HUDEP-2 (cell line): ENCODE data around the gene TPH1.

ENCODE experiments used
- DNase-seq, 76 experiments: peaks; one replicate each; lab custom pipeline; 2025; ENCODE audit not compliant: unreplicated experiment in 76 of 76; lab: John Stamatoyannopoulos, UW

Gene TPH1

DNA sequence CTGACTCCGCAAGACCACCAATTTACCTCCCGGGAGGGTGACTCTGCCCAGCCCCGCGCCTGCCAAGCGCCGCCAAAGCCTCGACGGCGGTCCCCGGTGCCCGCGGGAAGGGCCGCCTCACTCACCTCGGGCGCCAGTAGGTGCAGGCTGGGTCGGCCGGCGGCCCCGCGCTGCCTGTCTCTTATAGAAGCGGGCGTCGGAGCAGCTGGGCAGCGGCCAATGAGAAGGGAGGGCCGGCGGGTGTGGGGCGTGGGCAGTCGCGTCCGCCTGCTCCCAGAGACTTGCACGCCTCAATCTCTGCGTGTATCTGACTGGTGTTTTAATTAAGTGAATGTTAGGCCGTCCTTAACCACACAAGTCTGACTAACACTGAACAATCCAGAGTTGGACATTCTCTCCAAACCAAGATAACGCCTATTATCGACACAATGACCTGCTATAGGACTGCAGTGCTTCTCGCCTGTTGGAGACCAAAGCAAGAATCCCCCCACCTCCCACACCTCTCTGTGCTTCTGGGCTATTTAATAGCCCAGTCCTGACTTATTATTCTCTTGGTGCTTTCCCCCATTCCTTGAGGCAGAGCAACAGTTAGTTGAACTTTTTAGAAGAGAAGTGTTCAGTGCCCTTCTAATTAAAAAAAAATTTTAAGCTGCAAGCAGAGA lies at the start of gene TPH1:
TPH1 (minus strand) TSS at position 154 of the 662 bp plus-strand sequence. CDS start 5,507 bp downstream, outside the sequence.
- DNase-seq, result peak in 2 of 76 experiments; percentile 3 to 8

DNA sequence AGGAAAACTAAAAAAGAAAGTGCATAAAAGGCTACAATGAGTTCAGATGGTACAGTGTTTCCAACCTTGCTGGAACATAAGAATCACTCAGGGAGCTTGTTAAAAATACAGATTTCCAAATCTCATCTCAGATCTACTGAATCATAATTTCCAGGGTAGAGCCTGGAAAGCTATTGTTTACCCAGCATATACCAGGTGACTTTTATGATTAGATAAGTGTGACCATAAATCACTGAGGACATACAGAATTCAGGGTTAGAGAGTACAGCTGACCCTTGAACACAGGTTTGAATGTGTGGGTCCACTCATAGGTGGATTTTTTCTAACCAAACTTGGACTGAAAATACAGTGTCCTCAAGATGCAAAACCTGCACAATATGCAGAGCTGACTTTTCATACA lies 47.9 kb upstream of the TPH1 start:
- no peak for DNase-seq

DNA sequence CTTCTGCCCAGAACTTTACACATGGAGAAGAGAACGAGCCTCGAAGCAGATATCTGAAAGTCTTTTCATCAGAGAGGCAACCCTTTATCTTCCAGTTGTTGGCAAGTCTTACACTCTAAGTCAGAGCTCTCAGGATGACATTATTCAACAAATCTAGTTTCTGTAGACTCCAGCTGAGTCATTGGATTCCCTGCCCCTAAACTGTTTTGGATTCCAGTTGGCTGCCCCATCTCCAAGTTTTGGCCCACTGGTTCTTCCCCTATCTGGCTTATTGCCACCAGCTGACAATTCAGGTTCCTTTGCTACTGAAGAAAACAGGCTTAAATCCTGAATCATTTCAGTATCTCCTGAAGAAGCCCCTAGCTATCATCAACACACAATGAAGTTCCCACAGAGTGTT lies 45.7 kb upstream of the TPH1 start:
- DNase-seq, result no peak

DNA sequence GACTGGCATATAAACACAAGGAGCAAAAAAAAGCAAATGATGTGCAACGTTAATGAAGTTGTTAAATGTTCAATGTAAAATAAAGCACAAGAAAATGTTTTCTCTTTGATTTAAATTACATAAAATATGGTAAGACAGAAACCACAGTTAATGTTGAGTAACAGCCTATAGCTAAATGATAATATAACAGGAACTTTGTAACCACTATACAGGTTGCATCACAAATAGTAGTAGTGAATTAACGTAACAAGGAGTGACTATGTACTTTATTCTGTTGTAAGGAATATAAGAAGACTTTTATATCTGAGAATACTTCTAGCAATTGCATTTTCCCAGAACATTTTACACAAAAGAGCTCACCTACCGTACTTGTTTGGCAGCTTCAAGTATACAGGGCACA lies 42.9 kb upstream of the TPH1 start:
- no peak for DNase-seq

DNA sequence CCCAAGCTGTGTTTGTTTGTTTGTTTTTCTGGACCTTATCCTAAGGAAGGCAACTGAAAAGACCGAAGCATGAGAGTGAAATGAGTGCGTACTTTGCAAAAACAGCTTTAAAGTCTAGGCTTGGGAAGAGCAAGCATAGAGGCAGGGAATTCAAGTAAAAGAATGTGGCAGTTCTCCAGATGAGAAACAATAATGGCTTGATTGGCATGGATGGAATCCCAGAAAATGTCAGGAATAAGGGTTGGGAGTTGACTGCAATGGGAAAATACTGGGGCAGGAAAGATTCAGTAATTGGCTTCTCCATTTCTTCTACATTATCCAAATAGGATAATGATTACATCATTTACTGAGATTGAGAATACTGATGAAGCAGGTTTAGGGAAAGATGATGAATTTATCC lies 42.3 kb upstream of the TPH1 start:
- no peak for DNase-seq

DNA sequence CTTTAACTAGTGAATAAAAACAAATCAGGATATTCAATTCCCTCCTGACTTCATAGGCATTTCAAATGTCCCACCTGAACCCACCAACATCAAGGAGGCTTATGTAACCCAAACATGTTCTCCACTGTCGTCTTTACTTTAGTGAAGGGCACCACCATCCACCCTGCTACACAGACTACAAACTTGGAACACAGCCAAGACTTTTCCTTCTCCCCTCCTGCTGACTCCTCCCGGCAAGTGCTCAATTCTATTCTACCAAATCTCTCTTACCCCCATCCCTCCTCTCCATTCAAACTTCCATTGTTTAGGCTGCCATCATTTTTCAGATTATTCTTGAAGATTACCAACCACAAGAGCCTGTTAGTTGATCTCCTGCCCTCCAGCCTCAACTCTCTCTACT lies 35.5 kb upstream of the TPH1 start:
- no peak for DNase-seq

DNA sequence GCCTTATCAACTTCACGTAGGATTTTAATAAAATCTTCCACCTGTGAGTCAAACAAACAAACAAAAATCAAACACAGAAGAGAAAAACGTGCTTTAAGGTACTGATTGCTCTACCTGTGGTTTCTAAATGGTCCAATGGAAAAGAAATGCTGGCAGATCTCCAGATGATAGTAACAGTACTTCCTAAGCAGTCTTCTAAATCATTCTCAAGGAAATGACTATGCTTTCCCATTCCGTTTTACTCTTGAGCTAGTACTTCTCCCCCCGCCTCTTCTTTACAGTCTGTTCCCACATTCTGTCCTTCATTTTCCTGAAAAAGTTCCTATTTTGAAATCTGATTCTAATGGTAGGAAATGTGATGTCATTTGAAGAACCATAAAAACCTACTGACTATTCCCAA lies 34.4 kb upstream of the TPH1 start:
- DNase-seq, result no peak

DNA sequence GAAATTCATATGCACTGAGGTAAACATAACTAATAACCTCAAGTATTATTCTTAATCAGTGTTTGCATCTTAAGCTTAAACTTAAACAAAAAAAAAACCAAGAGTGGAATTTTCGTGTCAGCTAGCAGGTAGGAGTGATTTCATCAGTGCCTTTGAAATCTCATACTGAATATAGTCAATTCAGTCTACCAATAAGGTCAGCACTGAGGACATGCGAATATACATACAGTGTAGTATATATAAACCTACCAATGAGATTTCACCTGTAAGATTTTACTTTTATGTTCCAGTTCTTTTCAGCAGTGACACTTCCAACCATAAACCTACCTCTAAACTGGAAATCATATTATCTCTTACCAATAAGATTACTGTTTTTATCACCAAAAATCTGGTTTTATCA lies 32.8 kb upstream of the TPH1 start:
- DNase-seq, result no peak

DNA sequence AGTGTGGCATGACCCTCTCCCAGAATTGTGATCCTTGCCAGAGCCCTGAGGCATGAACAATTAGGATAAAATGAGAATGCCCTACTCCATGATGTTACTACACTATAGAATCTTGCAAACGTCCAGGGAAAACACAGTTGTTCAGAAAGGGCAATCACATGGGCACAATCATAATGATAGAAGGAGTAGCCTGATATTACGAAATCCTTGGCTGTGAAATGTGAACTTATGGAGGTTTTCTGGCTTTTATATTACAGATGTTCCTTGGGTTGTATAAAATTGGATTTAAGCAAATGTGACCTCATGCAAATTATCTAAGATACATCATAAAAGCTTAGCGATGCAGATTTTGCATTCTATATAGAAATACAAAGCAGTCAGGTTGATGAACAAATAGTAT lies 29.4 kb upstream of the TPH1 start:
- DNase-seq, result no peak

DNA sequence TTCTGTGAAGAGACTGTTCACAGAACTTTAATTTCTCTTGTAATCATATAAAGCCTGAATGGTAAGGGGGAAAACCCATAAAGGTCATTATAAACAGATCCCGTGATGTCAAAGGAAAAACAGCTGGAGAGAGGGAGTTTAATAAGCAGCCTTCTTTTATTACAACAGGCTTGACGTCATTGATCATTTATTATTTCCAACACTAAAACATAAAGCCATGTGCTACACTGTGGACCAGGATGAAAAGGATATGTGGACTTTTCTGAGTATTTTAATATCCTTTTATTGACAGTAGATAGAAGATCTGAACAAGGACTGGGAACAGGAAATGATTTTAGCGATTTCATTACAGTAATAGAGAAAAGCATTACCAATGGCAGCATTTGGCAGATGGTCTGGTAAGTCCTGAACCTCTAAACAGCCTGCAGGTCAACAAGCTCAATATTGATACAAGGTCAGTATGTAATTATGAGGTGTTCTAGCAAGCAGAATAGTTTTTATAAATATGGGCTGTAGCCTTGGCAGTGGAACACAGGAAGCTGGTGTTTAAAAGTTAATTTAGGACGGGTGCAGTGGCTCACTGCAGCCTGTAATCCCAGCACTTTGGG lies 25.1 kb upstream of the TPH1 start:
- DNase-seq, result no peak

DNA sequence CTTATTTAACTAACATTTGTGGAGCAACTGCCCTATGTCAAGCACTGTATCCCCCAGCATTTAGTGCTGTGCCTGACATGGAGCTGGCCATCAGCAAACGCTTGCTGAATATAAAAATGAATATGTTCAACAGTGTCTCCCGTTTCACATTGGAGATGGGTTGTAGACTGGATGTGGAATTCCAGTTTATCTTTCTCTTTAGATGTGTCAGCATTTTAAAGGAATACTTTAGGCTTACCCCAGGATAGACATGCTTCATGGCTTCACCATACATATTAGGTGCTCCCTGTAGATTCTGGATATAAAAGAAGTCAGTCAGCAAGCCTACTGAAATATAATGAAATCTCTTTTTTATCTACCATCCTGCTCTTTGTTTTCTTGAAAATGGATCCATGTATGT lies 21.3 kb upstream of the TPH1 start:
- DNase-seq, result no peak

DNA sequence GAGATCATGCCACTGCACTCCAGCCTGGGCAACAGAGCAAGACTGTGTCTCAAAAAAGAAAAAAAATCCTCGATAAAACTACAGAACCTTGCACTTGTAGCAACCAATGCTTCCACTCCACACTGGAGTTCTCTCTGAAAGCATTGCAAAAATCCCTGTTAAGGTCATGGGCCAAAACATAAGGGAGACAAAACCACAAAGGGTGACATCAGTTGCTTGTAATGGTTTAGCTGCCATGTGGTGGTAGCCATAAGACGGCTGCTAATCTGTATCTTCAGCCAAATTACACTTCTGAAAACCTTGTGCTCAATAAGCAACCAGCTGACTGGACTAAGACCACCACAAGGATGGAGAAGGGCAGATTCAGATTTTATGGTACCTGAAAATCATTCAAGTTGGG lies 20.6 kb upstream of the TPH1 start:
- DNase-seq, result no peak

DNA sequence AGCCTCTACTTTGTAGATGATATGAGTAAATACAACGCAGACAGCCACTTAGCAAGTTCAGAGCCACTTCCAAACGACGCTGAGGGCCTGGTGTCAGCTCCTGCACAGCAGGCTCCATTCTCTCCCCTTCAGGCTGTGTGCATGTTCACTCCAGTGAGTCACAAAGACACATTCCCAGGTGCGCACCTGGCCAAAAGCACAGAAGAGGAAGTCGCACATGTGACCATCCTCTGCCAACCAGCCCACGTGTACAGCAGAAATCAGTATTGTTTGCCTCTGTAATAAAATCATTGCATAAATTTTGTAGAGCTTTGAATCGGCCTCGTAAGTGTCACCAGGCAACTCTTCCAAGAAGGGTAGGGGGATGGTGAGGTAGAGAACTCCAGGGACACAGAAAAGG lies 19.5 kb upstream of the TPH1 start:
- no peak for DNase-seq

DNA sequence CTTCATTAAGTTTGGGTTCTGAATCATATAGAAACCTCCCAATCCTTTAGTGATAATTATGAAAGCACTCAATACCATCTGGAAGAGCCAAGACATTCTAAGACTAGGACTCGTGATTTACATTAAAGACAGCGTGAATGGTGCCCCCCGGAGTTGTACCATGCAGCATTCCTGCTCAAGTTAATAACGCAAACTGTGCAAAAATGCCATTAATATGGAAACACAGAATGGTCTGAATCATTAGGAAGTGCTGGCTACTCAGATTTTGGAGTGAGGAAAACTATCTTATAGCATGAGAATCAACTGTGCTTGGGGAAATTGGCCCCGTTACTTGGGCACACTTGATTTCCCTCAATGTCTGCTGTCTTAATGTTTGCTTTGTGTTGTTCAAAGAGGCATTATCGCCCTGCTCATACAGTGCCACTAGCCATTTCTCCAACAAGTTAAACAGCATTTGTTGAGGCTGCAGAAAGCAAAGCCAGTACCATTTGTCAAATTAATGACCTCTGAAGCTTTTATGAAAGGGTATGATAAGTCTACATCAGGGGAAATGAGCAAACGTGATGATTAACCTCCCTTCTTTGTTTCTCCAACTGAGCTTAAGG lies 18.5 kb upstream of the TPH1 start:
- no peak for DNase-seq

DNA sequence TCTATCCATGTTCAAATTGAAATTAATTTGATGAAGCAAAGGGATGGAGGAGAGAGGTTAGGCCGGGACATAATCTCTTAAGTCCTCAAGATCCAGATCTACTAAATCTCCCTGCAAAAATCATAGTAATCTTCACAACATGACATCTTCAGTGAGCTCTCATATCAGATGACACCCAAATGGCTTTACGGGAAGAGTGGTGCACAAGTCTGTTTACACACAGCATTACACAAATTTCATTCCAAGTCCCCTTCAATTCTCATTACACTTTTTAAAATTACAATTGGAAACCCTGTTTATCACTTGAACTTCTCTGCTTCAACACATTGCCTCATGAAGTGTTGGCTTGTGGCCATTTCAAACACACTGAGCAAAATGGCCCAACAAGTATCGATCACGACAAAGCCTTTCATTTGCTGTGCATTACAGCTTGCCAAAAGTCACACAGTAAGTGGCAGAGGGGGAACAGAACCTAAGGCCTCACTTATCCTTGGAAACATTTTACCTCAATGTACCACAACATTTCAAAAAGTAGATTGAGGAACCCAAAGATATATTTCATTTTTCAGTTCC lies 17.9 kb upstream of the TPH1 start:
- DNase-seq, result no peak

DNA sequence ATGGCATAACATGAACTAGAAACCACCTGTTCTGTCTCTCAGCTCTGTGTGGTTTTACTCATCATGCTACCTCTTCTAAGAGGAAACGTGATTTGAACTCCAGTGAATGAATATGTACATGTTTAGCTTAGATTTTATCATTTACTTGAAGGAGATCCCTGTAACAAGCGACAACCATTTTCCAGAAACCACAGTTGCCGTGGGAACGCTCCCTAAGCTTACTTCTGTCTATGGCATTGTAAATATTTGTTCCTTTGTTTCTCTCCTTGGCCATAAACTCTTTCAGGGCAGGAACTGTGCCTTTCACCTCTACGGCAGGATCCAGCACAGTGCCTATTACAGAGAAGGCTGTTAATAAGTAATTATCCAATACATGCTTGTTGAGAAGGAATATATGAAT lies 17.1 kb upstream of the TPH1 start:
- DNase-seq, result no peak

DNA sequence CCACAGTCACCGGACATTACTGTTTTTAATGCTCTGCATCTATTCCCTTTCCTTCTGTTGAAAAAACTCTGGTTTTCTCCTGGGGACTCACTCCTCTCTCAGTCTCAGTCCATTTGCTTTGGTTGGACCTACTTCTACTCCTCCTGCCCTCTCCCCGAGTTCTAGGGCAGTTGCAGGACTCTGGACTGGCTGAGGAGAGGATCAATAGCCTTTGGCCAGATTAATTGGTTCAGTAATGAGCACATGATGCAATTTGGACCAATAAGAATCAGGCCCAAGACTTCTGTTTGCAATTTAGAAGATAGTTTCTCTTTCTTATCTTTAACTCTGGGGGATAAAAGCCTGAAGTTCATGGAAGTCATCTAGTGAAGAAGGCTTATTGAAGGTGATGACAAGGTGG lies 15.3 kb upstream of the TPH1 start:
- no peak for DNase-seq

DNA sequence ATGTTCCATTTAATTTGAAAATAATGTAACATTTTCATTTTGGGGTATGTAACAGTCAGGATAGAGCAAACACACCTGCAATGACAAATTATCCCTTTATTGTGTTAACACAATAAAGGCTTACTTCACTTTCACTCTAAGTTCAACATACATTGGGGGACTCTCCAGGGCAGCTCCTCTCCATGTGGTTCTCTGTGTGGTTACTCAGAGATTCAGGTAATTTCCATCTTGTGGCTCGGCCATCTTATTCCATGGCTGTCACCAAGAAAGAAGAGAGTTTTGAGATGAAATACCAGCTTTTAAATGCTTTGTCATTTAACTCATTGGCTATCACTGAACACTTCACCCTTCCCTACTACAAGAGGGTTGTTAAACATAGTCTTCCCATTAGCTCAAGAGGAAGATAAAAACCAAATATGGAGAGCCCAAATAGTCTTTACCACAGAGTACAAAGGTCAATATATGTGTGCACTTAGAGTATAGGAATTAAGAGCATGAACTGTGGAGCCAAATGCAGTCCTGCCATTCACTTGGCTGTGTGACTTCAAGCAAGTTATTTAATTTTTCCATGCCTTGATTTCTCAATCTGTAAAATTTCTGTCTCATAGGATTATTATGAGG lies 10.6 kb upstream of the TPH1 start:
- DNase-seq, result no peak

DNA sequence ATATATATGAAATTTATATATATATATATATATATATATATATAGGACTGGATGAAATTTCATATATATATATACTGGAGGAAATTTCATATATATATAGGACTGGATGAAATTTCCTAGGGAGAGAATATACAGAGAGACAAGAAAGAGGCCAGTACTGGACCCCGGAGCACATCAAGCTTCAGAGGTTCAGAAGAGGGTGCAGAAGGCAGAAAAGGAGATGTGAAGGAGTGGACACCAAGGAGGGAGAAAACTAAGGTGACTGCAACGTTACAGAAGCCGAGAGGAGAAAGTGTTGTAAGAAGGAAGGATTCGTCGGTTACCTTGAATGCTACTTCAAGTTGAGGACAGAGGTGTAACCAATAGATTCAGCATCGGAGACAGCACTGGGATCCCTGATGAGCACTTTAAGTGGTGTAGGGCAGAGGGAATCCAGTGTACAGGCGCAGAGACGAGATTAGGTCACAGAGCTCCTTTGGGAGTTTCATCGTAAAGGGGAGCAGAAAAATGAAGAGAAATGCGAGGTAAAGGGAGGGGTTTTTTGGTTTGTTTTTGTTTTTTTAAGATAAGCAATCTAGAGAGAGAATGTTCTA lies 8.5 kb upstream of the TPH1 start:
- no peak for DNase-seq

DNA sequence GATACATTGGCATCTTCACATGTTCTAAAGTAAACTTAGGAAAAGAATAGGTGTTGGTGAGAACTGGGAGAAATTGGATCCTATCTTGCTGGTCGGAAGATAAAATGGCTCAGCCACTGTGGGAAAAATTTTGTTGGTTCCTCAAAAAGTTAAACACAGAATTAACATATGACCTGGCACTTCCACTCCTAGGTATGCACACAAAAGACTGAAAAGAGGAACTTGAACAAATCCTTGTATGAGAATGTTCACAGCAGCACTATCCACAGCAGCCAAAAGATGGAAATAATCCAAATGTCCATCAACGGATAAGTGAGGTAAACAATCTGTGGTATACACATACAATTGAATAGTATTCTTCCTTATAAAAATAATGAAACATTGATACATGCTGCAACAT lies 4.8 kb upstream of the TPH1 start:
- no peak for DNase-seq

DNA sequence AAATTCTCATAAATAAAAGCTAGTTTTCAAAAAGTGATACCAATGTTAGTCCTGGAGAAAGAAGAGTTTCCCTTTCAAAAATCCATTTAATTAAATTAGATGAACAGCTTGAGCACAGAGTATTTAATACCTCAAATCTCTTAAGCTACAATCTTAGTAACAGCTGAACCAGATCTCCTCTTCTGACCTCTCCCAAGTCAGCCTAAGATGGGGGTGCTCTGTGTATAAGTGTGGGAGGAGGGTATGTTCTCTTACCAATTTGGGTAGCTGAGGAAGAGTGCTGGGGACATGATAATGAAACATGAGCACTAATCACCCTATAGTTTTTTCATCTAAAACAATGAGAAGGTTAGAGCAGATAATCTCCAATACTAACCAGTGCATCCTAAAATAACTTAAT lies 9.6 kb downstream of the TPH1 start:
- no peak for DNase-seq
